ENCODE data around the gene AKAP11. TPM values are rescaled to one million over a fixed set of nuclear protein-coding genes. Genes with fewer than 3 reads are reported as not detected.

Gene AKAP11
- total and polyA plus RNA-seq, 2 of the 4 experiments (the other 2 are of a cell fraction): 8.0 to 19.7 TPM

DNA sequence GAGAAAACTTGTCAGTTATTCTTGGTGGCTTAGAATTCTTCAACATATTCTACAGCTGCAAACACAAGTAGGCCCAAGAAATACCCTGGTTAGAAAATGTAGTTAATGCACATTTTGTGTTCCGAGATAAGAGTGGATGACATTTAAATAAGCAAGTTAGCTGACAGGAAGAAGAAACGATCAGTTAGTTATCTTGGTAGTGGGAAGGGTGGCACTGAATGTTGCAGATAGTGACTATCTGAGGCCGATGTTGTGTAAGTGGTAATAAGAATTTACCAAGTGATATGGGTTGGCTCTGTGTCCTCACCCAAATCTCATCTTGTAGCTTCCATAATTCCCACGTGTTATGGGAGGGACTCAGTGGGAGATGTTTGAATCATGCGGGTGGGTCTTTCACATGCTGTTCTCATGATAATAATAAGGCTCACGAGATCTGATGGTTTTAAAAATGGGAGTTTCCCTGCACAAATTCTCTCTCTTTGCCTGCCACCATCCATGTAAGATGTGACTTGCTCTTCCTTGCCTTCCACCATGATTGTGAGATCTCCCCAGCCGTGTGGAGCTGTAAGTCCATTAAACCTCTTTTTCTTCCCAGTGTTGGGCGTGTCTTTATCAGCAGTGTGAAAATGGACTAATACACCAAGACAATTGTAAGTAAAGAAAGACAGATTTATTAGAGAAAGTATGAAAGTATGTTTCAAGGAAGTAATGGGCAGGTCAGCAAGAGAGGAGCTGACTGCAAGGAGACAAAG, 10.9 kb upstream of the AKAP11 start:
- Histone ChIP-seq H2AFZ (replicated peaks; ENCODE audit: low read length, poor library complexity) (no peak overlapping the region), H3K56ac (ENCODE audit: extremely low read depth, insufficient read depth, low read length) (no peak overlapping the region), H3K14ac (replicated peaks; ENCODE audit: low read depth, low read length) (no peak overlapping the region), H4K8ac (ENCODE audit: low read depth in 2 of 2, low read length in 2 of 2) (no peak overlapping the region), H3K27me3 (ENCODE audit: control insufficient read depth, insufficient read depth, low read length) (no peaks in the 10 kb centered on the region), H3K18ac (ENCODE audit: low read depth, low read length) (no peak overlapping the region), H2AK5ac (ENCODE audit: low read depth, low read length) (no peak overlapping the region), H3K79me1 (ENCODE audit: low read depth in 1 of 2, low read length in 2 of 2) (no peaks in the 10 kb centered on the region; a peak in 1 of 4 replicates), H2AK9ac (replicated peaks; ENCODE audit: low read depth, low read length, poor library complexity) (no peak overlapping the region), H3K4me3 (ENCODE audit: insufficient read depth, low read depth, low read length) (no peak overlapping the region), H3K9me3 (ENCODE audit: control insufficient read depth, insufficient read depth, low read length) (no peaks in the 10 kb centered on the region; the same call in 1 of the 2 replicates), H3K4ac (ENCODE audit: low read depth, low read length) (no peak overlapping the region), H2BK120ac (ENCODE audit: low read depth, low read length) (no peak overlapping the region), H3K27ac (ENCODE audit: insufficient read depth, low read length) (no peak overlapping the region), H3K23ac (ENCODE audit: low read depth, low read length) (no peak overlapping the region), H3K9ac (ENCODE audit: low read depth, low read length) (no peak overlapping the region), H4K91ac (ENCODE audit: insufficient read depth, low read depth, low read length) (no peak overlapping the region), H4K5ac (ENCODE audit: low read depth, low read length) (no peak overlapping the region), H3K36me3 (ENCODE audit: control insufficient read depth, insufficient read depth, low read length) (no peaks in the 10 kb centered on the region), H2BK20ac (ENCODE audit: low read depth, low read length) (no peak overlapping the region), H4K20me1 (ENCODE audit: insufficient read depth, low read length) (no peaks in the 10 kb centered on the region), H2BK15ac (ENCODE audit: low read depth, low read length) (no peak overlapping the region), H2BK5ac (ENCODE audit: low read depth, low read length, poor library complexity, severe bottlenecking) (no peak overlapping the region), H3K4me1 (ENCODE audit: control insufficient read depth, insufficient read depth, low read length) (0 out of 2 replicates have a peak, but pooled peaks cover under 1% of the 10 kb centered on the region), H3K9me1 (ENCODE audit: insufficient read depth, low read length) (peaks cover 1% of the 10 kb centered on the region; the same call in 1 of the 2 replicates), H3K4me2 (ENCODE audit: low read depth, low read length) (no peak overlapping the region)
- BruUV-seq (replicated peaks): no TSS peak
- ChIA-PET POLR2A (ENCODE audit: unreplicated experiment) (no interaction called here), CTCF (no interaction called here)
- ATAC-seq (ENCODE audit: low read depth) (no peak), DNase-seq (no peak)
- in situ Hi-C loops (cut with MboI; ENCODE audit: low sequenced_read_pairs): no loop called here
- 80% methylated on average over 1 of the region's 8 CpGs; no CpG with 5 or more reads in 1 of the 2 experiments for WGBS, 2 experiments (ENCODE audit: extremely low coverage in 2 of 2, insufficient read length in 1 of 2)
- no peak for TF ChIP-seq RAD21 (IDR thresholded peaks at IDR 0.05; ENCODE audit: low read length)
- no peak for TF ChIP-seq CHD1 (IDR thresholded peaks at IDR 0.05; ENCODE audit: low read depth, low read length)
- no peak for TF ChIP-seq FOS (IDR thresholded peaks at IDR 0.05; ENCODE audit: low read depth, low read length)
- intact Hi-C loops (cut with micrococcal nuclease): no loop called here
- dilution Hi-C loops (cut with HindIII; ENCODE audit: low sequenced_read_pairs, unreplicated experiment): no loop called here

All from IMR-90 (cell line).